GM12875 (cell line): Measurements from ENCODE around the gene ARIH2.

Experiments
- H3K4me3 ChIP-seq: one replicate; pipeline ENCODE4 v1.5.1; 2011; ENCODE audit warnings: low read depth, low read length, control low read depth
- CTCF ChIP-seq: IDR thresholded peaks from 2 replicates; pipeline ENCODE4 v1.5.1; 2011; ENCODE audit warnings: low read depth, mild to moderate bottlenecking, control low read depth, inconsistent platforms, low read length, moderate library complexity, borderline replicate concordance; ENCODE audit not compliant: insufficient read depth

Gene ARIH2

GRCh38 chr3:48970586-48970985 is 51.9 kb downstream of the ARIH2 start:
- H3K4me3 ChIP-seq: no peak overlapping the region
- no peak for TF ChIP-seq CTCF

- no peak for TF ChIP-seq CTCF
- no peak overlapping the region for H3K4me3 ChIP-seq
These were observed 55.6 kb downstream of the ARIH2 start for GRCh38 chr3:48974076-48974864.

GRCh38 chr3:48979451-48979850 is 60.8 kb downstream of the ARIH2 start:
- no peak for TF ChIP-seq CTCF

GRCh38 chr3:48980295-48980694 is 61.7 kb downstream of the ARIH2 start:
- no peak overlapping the region for H3K4me3 ChIP-seq
- TF ChIP-seq CTCF: no peak

More at GRCh38 chr3:48979451-48979850, 60.8 kb downstream of the ARIH2 start:
- H3K4me3 ChIP-seq: no peak overlapping the region

- TF ChIP-seq CTCF: no peak
- no peak overlapping the region for H3K4me3 ChIP-seq
These were observed 63.4 kb downstream of the ARIH2 start for GRCh38 chr3:48982016-48982415.

- TF ChIP-seq CTCF: no peak
- no peak overlapping the region for H3K4me3 ChIP-seq
These were observed 64.0 kb downstream of the ARIH2 start for GRCh38 chr3:48982686-48983085.

- no peak overlapping the region for H3K4me3 ChIP-seq
- TF ChIP-seq CTCF: no peak
These were observed 64.5 kb downstream of the ARIH2 start for GRCh38 chr3:48983096-48983495.
